ENCODE measurements around the gene CACNA1D. TPM values are rescaled to one million over a fixed set of nuclear protein-coding genes. Genes with fewer than 3 reads are reported as not detected.
"Not testable (repeated sequence)": the region's sequence is repeated elsewhere in the genome, so short reads cannot be mapped to it uniquely, and the experiment has no call there.

The CACNA1D gene
- total and polyA plus RNA-seq, 2 donors (not counting 3 experiments of a cell fraction or from before 2014, with no cell fraction given): 0.06 TPM; not detected in 1

GRCh38 chr3:53464424-53464823 is 30.0 kb upstream of the CACNA1D start:
- ChIA-PET CTCF (no interaction called here), POLR2A (no interaction called here)
- no peak for TF ChIP-seq POLR2A (IDR thresholded peaks at IDR 0.05; ENCODE audit: low read depth, low read length)
- no peak for TF ChIP-seq FOS (IDR thresholded peaks at IDR 0.05; ENCODE audit: borderline replicate concordance, insufficient read depth, low read length)
- no peak for TF ChIP-seq GATA2 (IDR thresholded peaks at IDR 0.05; ENCODE audit: insufficient read depth, insufficient read length, low read depth, low read length)
- no peak for TF ChIP-seq EZH2 (IDR thresholded peaks at IDR 0.05; ENCODE audit: borderline replicate concordance, low read depth, low read length, severe bottlenecking)
- TF ChIP-seq POLR2AphosphoS5 (IDR thresholded peaks at IDR 0.05; ENCODE audit: insufficient read depth, low read depth, low read length): no peak
- TF ChIP-seq CTCF (IDR thresholded peaks at IDR 0.05; ENCODE audit: extremely low read depth in 1 of 2, insufficient read depth in 1 of 2, low read depth in 1 of 2, low read length in 2 of 2): no peak
- no peak for TF ChIP-seq MAX (IDR thresholded peaks at IDR 0.05; ENCODE audit: insufficient read depth, insufficient read length)
- dilution Hi-C loops (cut with MboI; ENCODE audit: extremely low pct_ligation_motif_present, low sequenced_read_pairs) (no loop called here), intact Hi-C loops (cut with micrococcal nuclease) (no loop called here)
- Histone ChIP-seq H3K79me2 (ENCODE audit: control insufficient read depth, insufficient read depth, low read length) (no peaks in the 10 kb centered on the region), H3K36me3 (ENCODE audit: control insufficient read depth in 2 of 2, extremely low read depth in 1 of 2, insufficient read depth in 2 of 2, low read length in 2 of 2) (no peaks in the 10 kb centered on the region), H3K9ac (replicated peaks; ENCODE audit: extremely low read depth, insufficient read depth, low read length) (no peak overlapping the region), H3K9me3 (replicated peaks; ENCODE audit: control insufficient read depth, insufficient read depth, low read length) (no peaks in the 10 kb centered on the region), H3K27me3 (ENCODE audit: control insufficient read depth in 2 of 2, insufficient read depth in 2 of 2, low read length in 2 of 2) (peaks cover 0 to 2% of the 10 kb centered on the region in 2 experiments), H4K20me1 (replicated peaks; ENCODE audit: control insufficient read depth, extremely low read depth, insufficient read depth, low read length) (no peaks in the 10 kb centered on the region), H3K27ac (ENCODE audit: insufficient read depth, low read depth, low read length) (no peak overlapping the region), H3K9me1 (replicated peaks; ENCODE audit: control insufficient read depth, extremely low read depth, insufficient read depth, low read length) (no peaks in the 10 kb centered on the region), H3K4me1 (ENCODE audit: control insufficient read depth, extremely low read depth, insufficient read depth, low read length) (no peaks in the 10 kb centered on the region), H3K4me3 (replicated peaks in 1 of 3; ENCODE audit: insufficient read depth in 1 of 3, low read depth in 1 of 3, low read length in 3 of 3) (no peak overlapping the region), H2AFZ (ENCODE audit: low read depth, low read length) (no peak overlapping the region), H3K4me2 (ENCODE audit: insufficient read depth, low read length) (no peak overlapping the region)
- FAIRE-seq (no peak), DNase-seq (ENCODE audit: low read depth, low spot score) (no peak)
- no TSS peak for BruUV-seq (replicated peaks)

GRCh38 chr3:53469758-53470157 is 24.7 kb upstream of the CACNA1D start:
- H3K27me3 ChIP-seq (ENCODE audit: control insufficient read depth in 2 of 2, insufficient read depth in 2 of 2, low read length in 2 of 2); intact Hi-C loops (cut with micrococcal nuclease); H3K9ac ChIP-seq (replicated peaks; ENCODE audit: extremely low read depth, insufficient read depth, low read length); dilution Hi-C loops (cut with MboI; ENCODE audit: extremely low pct_ligation_motif_present, low sequenced_read_pairs); H2AFZ ChIP-seq (ENCODE audit: low read depth, low read length); H4K20me1 ChIP-seq (replicated peaks; ENCODE audit: control insufficient read depth, extremely low read depth, insufficient read depth, low read length); FAIRE-seq; H3K9me1 ChIP-seq (replicated peaks; ENCODE audit: control insufficient read depth, extremely low read depth, insufficient read depth, low read length); H3K4me2 ChIP-seq (ENCODE audit: insufficient read depth, low read length); CTCF ChIA-PET; H3K9me3 ChIP-seq (replicated peaks; ENCODE audit: control insufficient read depth, insufficient read depth, low read length); BruUV-seq (replicated peaks); H3K36me3 ChIP-seq (ENCODE audit: control insufficient read depth in 2 of 2, extremely low read depth in 1 of 2, insufficient read depth in 2 of 2, low read length in 2 of 2); POLR2A ChIA-PET; H3K4me3 ChIP-seq (replicated peaks in 1 of 3; ENCODE audit: insufficient read depth in 1 of 3, low read depth in 1 of 3, low read length in 3 of 3); H3K4me1 ChIP-seq (ENCODE audit: control insufficient read depth, extremely low read depth, insufficient read depth, low read length); DNase-seq (ENCODE audit: low read depth, low spot score); H3K79me2 ChIP-seq (ENCODE audit: control insufficient read depth, insufficient read depth, low read length); H3K27ac ChIP-seq (ENCODE audit: insufficient read depth, low read depth, low read length): not testable (repeated sequence)
